Islet precursor cell (in vitro differentiated cells): Measurements from ENCODE around the gene HES1.

Experiments used
- DNase-seq: peaks from one replicate; pipeline ENCODE4 v3.0.0-alpha.2; 2018

Gene HES1

DNA sequence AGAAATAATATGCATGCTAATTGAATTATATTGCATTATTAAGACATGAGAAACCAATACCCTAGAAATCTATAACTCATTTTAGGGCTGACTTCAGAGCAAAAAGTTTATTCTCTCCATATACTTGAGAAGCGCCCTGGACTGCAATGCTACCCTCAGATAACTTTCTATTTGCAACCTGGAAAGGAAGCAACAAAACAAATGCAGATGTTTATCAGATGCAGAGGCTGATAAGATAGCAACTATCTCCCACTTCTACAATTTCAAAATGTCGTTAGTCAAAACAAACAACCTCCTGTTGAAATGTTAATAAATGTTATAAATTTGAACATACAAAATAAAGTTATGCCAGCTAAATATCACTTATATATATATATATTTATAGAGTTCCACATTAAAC is 34.8 kb downstream of the HES1 start:
- no peak for DNase-seq

DNA sequence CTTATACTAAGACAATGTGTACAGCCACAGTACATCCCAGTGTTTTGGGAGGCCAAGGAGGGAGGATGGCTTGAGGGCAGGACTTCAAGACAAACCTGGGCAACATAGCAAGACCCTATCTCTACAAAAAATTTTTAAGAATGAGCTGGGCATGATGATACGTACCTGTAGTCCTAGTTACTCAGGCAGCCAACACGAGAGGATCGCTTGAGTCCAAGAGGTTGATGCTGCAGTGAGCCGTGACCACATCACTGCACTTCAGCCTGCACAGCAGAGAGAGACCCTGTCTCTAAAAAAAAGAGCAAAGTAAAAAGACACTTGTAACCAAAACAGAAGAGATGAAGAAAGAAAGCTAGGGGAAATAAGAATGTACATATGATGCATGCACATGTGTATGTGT is 38.5 kb downstream of the HES1 start:
- DNase-seq: no peak

DNA sequence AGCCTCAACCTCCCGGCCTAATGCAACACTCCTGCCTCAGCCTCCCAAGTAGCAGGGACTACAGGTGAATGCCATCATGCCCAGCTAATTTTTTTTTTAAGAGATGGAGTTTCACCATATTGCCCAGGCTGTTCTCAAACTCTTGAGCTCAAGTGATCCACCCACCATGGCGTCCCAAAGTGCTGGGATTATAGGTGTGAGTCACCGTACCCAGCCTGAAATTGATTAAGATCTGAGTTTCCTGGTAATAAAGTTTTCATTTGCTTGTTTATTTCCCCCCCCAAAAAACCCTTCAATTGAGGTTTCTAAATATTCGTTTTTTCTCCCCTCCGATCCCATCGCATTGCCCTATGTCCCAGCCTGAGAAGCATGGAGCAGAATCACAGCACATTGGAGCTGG is 39.0 kb downstream of the HES1 start:
- DNase-seq: no peak

DNA sequence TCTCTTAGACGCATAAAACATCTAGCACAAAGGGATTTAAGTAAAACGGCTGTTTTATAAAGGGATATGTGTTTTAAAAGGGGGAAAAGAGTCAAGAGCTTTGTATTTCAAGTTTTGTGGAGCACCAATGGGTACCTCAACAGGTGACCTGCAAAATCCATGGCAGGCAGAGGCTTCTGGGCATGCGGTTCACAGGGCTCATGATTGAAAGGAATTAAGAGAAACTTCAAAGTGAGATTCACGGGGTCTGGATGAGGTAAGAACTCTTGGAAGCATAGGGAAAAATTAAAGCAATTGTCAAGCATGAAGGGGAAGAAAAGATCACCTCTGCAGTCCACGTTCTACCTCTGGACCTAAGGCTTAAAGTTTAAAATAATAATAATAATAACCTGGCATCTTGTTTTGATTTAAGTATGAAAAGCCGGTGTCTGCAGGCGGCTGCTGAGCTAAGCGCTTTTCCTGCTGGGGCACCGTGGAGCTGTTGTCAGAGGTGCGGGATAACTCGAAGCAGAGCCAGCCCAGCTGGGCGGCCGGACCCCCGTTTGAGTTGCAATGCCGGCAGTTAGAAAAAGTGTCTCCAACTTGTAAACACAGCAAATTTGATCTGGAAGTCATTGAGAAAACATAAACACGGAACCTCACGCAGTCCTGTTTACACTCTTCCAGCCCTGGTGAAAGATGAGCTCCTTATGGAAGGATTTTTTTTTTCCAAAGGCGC is 40.5 kb downstream of the HES1 start:
- no peak for DNase-seq

DNA sequence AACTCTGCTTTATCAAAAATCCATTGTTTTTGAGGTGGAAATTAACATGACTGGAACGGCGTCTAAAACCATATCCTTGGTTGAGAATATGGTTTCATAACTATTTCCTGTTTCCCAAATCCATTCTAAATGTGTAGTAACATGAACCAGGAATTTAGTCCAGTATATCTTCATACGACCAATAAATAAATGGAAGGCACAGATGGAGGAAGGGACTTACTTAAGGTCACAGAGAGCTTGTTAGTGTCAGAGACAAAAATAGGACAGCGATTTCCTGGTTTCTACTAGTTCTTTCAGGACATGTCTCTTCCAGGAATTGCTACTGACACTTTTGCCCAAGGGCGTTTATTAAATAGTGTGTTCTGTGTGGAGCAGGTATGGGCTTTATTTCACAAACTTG is 41.2 kb downstream of the HES1 start:
- no peak for DNase-seq

DNA sequence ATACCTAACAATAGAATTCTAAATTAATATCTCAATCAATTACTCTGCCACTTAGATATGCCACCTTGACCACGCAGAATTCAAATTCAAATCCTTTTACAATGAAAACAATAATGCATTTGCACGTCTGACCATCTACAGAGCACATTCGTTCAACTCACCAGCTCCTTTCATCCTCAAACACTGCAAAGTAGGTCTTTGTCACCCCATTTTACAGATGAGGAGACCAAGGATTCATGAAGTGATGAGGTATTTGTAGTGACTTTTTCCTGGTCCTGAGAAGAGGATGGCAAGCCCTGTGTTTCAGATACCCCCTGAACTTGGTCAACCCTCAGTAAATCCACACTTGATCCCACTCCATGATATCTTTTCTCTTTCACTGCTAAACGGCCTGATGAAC is 42.2 kb downstream of the HES1 start:
- no peak for DNase-seq

DNA sequence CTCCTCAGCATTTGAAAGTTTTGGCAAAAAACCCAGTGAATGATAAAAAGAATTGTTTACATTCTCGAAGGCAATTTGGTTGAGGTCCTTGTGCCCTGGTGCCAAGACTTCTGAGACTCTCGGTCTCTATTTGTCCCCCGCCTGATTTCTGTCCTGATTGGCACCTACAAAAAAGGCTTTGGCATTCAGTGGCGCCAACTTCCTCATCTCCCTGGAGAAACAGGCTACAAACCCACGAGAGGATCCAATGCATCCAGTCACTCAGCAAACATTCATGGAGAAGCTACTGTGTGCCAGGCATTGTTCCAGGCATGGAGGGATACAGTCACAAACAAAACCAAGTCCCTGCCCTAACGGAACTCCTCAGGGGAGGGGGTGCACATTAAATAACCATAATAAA is 42.7 kb downstream of the HES1 start:
- no peak for DNase-seq

DNA sequence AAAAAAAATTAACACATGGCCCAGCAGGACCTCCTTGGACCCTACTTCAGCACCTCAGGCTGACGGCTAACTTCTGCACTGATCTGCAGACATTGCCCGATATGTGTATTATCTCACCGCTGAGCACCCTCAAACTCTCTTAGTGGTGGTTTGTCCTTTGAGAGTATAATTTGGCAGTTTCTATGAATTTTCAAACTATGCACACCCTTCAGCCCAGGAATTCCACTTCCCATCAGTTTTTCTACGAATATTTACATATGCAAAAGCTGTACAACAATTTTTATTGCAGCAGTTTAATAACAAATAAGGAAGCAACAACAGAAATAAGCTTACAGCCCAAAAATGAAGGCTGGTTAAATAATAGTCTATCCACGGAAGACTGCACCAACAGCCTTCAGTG is 44.6 kb downstream of the HES1 start:
- DNase-seq: no peak

DNA sequence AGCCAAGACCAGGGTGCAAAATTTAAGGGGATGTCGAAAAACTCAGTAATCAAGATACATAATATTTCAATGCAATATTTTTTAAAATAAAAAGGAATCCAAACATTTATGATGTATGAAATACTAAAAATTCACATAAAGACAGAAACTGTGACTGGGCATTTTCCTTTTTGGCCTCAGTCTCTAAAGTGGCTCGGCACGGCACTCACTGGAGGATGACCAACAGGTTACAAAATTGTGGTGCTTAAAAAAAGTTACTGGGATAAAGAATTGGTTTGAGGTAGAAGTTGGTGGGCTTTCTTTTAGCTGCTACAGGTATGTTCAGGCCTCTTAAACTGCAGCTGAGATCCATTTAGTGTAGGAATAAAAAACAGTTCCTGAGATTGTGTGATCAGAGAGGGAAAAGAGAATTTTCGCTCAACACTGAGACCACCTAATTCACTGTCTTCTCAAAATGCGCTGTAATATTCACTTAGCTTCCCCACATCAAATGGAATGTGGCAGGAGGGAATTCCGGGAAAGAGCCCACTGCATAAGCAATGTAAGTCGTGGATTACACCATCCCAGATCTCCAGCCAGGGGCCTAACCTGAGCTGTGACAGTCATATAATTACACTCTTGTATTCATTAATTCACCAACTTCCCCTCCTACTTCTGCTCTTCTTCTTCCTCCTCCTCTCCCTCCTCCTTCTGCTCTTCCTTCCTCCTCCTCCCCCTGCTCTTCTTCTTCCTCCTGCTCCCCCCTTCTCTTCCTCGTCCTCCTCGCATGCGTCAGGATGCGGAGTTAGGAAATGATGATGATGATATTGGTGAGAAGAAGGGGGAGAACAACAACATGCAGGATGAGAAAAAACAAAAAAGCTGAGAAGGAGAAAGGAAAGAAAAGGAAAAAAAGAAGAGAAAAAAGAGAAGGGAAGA is 45.9 kb downstream of the HES1 start:
- DNase-seq: no peak

DNA sequence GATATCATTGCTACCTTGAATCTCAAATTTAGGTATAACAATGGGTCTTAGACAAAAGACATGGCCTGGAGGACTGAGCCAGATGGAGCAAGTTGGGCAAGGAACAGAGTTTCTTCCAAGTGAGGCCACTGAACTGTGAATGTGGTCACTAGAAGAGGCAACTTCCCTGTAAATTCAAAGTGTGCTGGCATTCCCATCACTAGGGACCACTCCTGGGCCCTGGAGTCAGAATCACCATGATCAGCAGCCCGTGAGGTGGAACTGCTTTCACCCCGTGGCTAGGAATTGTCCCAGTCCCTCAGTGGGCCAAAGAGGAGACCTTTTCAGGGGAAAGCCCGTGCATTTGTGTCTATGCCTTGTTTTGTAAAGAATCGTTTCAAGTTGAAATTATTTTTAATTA is 47.3 kb downstream of the HES1 start:
- DNase-seq: no peak

DNA sequence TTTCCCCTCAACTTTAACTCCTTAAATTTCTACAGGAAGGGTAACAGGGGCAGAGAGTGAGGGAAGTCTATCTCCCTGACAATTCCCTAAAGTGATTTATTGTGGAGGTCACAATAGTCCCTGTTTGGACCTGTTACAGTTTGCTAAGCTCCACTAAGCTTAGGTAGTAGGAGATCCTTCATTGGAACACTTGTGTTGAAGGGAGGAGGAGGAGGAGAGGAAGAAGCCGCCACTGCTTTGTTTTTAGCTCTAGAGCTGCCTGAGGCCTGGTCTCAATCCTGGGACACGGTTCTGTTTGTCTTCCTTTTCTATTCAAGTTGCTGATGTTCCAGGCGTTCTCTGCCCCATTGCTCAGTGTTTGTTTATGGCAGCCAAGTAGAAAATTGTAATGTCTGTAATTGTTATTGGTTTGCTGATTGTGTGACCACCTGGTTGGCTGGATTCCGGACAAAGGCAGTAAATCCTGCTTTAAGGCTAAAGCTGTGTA is 48.4 kb downstream of the HES1 start:
- DNase-seq: no peak

DNA sequence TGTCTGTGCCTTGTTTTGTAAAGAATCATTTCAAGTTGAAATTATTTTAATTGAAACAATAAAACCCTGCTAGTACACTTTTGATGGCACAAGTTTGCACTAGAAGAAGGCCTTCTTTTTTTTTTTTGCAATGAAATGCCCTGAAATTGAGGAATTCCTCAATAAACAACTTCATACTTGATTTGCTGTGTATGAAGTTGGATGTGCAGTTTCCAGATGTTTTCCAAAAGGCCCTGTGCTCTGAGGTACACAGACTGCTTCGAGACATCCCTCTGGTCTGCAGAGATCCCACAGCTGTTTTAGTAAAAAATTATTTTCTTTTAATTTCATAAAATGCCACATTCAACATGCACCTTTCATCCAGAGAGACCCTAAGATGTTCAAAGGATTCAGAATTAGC is 48.9 kb downstream of the HES1 start:
- no peak for DNase-seq

DNA sequence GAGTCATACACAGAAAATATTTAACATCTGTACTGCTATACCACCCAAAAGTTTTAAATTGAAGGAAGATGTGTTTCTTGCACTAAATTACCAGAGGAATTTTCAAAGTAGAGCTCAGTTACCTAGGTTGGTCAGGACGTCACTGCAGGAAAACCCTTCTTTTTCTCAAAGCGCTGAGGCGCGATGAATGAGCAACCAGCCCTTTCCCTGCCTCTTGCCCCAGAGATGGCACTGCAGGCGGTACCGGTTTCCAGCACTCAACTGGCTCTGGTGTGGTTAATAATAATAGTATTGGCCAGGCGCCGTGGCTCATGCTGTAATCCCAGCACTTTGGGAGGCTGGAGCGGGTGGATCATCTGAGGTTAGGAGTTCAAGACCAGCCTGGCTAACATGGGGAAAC is 49.3 kb downstream of the HES1 start:
- no peak for DNase-seq

DNA sequence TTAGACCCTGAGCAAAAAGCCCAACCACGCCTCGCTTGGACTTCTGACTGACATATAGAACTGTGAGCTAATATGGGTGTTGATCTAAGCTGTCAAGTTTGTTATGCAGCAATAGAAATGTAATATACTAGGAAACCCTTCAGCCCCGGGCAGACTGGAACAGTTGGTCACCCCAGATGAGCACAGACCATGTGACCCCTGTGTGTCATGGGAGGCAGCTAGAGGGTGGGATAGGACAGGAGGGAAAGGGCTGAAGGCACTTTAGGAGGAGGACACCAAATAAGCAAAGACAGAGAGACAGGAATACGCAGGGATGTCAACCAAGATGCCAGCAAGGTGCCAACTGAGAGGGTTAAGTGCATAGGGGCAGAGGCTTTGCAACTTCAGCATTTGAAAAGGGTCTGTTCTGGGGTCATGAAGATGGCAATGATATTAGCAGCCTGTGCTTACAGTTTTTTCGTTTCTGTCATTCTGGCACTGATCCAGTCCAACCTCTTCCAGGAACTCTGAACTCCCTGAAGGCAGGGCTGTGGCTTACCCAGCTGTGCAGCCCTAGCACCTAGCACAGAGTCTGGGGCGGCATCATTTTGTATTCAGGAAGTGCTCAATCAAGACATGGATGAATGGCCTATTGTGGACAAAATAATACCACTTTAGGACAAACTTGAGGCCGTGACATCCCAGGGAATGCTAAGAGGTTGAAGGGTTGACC is 51.4 kb downstream of the HES1 start:
- DNase-seq: no peak
